GM13977 (cell line): Measurements from ENCODE around the gene RUNX2.

ENCODE experiments used
- DNase-seq: peaks from one replicate; pipeline ENCODE4 v3.0.0; 2012; ENCODE audit warnings: low spot score
- in situ Hi-C: fragments of 300-500 bp; cut with MboI; formaldehyde crosslinking; loops from one replicate; pipeline ENCODE4 v1.12.0; 2022; ENCODE audit warnings: low sequenced_read_pairs, low pct_unique_long_range_greater_than_20kb, mixed read lengths, inconsistent platforms; ENCODE audit not compliant: unreplicated experiment
- TF ChIP-seq, protein P1 (sequence below): IDR thresholded peaks from 2 replicates; pipeline ENCODE4 v1.5.1; 2012; ENCODE audit warnings: mild to moderate bottlenecking, control low read depth; ENCODE audit not compliant: insufficient read depth; ENCODE audit errors: extremely low read depth, missing control alignments

Gene RUNX2

DNA sequence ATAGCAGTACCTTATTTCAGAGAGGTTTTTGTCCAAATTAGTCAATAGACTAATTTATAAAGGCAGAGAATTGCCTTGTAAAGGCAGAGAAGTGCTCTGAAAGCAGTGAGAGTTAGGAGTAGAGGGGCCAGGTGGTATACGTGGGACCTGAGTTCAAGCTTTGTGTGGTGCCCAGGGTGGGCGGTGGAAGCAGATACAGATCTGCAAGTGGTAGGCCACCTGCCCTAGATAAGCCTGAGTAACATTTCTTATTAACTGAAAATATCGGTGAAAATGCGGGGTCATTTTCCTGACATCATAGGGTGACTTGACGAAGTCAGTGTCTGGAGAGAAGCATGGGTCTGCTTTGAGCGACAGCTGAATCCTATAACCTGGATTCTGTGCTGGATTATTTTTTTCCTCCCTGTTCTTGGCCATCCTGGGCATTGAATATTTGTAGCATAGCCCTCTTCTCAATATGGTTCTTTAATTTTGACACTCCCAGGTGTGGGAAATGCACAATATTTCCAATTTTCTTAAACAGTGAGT, 111.8 kb downstream of the RUNX2 start:
- in situ Hi-C loops = loop anchor here (25.0 kb wide), 1 partner anchor 472 kb away; no protein-coding TSS in a partner anchor
- TF ChIP-seq, protein P1, sequence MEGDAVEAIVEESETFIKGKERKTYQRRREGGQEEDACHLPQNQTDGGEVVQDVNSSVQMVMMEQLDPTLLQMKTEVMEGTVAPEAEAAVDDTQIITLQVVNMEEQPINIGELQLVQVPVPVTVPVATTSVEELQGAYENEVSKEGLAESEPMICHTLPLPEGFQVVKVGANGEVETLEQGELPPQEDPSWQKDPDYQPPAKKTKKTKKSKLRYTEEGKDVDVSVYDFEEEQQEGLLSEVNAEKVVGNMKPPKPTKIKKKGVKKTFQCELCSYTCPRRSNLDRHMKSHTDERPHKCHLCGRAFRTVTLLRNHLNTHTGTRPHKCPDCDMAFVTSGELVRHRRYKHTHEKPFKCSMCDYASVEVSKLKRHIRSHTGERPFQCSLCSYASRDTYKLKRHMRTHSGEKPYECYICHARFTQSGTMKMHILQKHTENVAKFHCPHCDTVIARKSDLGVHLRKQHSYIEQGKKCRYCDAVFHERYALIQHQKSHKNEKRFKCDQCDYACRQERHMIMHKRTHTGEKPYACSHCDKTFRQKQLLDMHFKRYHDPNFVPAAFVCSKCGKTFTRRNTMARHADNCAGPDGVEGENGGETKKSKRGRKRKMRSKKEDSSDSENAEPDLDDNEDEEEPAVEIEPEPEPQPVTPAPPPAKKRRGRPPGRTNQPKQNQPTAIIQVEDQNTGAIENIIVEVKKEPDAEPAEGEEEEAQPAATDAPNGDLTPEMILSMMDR = no peak
- DNase-seq = no peak

DNA sequence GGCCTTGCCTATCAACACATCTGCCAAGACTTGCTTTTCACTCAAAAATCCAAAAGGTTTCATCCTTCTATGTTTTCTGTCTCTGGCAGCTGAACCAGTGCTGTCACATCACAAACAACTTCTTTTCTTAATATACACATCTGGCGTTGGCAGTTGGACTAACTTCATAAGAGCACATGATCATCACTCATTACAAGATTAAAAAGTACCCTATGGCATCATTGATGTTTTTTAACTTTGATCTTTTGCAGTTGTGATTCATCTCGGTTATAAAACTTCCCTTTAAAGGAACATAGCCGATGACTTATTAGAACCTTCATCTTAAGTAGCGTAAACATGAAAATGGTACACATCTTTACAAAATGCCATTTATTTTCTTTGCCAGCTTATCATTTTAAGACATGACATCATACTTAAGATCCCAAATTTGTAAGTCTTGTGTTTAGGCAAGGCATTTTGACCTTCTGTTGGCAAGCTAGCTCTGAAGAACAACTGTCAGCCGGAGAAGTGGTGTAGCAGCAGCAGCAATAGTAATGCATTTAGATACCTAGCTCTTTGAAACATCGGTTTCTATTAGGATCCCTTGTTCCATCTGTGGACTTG, 113.8 kb downstream of the RUNX2 start:
- in situ Hi-C loops = loop anchor here (25.0 kb wide), 1 partner anchor 470 kb away; no protein-coding TSS in a partner anchor
- TF ChIP-seq, protein P1 = no peak
- DNase-seq = no peak

DNA sequence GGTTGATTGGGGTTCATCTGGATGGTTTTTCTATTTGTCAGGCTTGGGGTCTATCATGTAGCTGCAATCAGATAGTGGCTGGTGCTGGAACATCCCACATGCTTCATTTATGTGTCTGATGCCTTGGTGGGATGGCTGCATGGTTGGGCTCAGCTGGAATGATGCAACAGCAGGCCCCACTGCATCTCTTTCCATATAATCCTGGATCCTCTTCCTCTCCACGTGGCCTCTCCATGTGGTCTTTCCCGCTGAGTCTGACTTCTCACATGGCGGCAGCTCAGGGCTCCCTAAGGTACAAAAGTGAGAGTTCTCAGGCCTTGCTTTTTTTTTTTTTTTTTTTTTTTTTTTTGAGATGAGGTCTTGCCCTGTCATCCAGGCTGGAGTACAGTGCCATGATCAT, 114.6 kb downstream of the RUNX2 start:
- no peak for DNase-seq
- in situ Hi-C loops = loop anchor here (25.0 kb wide), 1 partner anchor 470 kb away; no protein-coding TSS in a partner anchor
- TF ChIP-seq, protein P1 = no peak

DNA sequence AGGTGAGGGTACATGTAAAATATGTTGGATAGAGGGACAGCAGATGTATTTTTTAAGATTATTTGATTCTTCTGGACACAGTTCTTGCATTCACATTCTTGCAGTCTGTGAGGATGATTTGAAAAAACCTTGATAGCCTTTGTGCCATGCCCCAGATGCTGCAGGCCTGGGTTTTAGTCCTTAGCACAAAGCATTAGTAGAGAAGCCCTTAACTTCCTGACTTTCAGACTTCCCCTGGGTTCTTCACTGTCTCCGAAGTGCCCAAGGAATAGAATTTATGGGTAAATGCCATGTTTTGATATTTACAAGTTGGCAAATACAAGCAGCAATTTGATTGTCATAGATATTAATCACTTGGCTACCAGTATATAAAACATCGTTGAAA, 117.2 kb downstream of the RUNX2 start:
- DNase-seq = no peak
- TF ChIP-seq, protein P1 = no peak
- in situ Hi-C loops = loop anchor here (25.0 kb wide), 1 partner anchor 467 kb away; no protein-coding TSS in a partner anchor

DNA sequence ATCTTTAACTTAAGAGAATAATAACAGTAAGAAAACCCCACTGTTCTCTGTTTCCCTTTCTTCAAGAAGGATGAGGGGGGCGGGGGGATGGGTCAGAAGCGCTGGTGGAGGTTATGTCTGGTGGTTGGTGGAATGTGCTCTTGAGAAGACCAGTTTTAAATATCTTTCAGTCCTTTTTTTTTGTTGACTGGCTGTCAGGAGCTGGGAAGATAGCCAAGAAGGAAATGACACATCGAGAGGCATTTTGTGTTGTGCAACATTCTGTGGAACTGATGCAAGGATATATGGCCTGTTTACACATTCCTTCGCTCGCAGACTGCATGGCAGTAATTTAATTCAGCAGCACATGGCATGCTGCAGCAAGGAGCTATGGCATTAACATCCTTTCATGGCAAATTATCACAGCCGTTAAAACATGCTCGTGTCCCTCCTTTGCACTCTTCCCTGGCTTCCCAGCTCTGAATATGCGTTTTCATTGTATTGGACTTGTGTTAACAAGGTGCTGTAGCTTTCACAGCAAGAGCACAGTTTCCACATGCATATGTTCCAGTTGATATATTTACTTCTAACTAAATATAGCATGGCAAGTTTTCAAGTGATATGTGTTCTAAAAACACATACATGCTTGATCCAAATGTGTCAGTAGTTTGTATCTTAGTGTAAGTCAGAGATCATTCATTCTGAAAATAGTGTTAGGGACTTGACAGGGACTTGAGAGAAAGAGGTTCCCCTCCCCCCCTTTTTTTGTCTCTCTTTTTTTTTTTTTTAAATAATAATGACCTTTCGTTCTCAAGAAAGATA, 117.8 kb downstream of the RUNX2 start:
- DNase-seq = no peak
- in situ Hi-C loops = loop anchor here (25.0 kb wide), 1 partner anchor 466 kb away; no protein-coding TSS in a partner anchor
- TF ChIP-seq, protein P1 = no peak

DNA sequence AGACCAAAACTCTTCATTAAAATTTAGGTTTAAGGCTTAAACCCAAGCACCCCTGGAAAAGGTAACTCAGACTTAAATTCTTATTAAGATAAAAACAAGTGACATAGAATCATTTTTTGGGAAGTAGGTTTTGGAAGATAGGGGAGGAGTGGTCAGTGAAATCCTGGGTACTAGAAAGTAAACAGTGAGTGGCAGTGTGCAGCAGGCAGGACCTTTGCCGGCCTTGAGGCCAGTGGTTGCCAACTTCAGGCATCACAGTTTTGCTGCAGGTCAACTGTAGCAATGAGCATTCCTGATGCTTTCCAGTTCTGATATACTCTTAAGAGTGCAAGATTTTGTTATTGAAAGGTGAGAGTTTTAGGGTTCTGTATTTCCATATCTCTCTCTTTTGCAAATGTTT, 118.9 kb downstream of the RUNX2 start:
- no peak for DNase-seq
- TF ChIP-seq, protein P1 = no peak
- in situ Hi-C loops = loop anchor here (25.0 kb wide), 1 partner anchor 465 kb away; no protein-coding TSS in a partner anchor
